Stimulated activated naive CD8-positive, alpha-beta T cell treated with anti-CD3 and anti-CD28 coated beads, Interleukin-15, Interleukin-2, amounts not matched to agents 100 ng/mL and 50 ng/mL, for 24 hours (primary cell): ENCODE measurements around the gene UBE2D1.

Experiments
- H3K27ac Mint-ChIP-seq: one replicate; pipeline ENCODE4 v1.8.0; 2021; ENCODE audit warnings: mild to moderate bottlenecking, mixed read lengths
- H3K27me3 Mint-ChIP-seq: one replicate; pipeline ENCODE4 v1.8.0; 2021; ENCODE audit warnings: mixed read lengths
- H3K36me3 Mint-ChIP-seq: one replicate; pipeline ENCODE4 v1.8.0; 2021; ENCODE audit warnings: low read depth, mixed read lengths
- H3K4me1 Mint-ChIP-seq: one replicate; pipeline ENCODE4 v1.8.0; 2021; ENCODE audit warnings: low read depth, mixed read lengths
- H3K4me3 Mint-ChIP-seq: one replicate; pipeline ENCODE4 v1.8.0; 2021; ENCODE audit warnings: mild to moderate bottlenecking, mixed read lengths
- H3K9me3 Mint-ChIP-seq: one replicate; pipeline ENCODE4 v1.8.0; 2021; ENCODE audit warnings: mixed read lengths

The UBE2D1 gene

GRCh38 chr10:58334817-58335305 lies at the start of gene UBE2D1:
Gene UBE2D1 (plus strand): TSS chr10:58335006. CDS start chr10:58335202, 196 bp downstream.
- Mint-ChIP-seq H3K4me3 (peak within 1 kb of the TSS; percentile 97), H3K4me1 (peaks cover 28% of the 10 kb centered on the region), H3K36me3 (peaks cover 5% of the 10 kb centered on the region), H3K27me3 (no peaks in the 10 kb centered on the region), H3K27ac (peak within 1 kb of the TSS; percentile 94), H3K9me3 (no peaks in the 10 kb centered on the region)

- no peaks in the 10 kb centered on the region for H3K4me1 Mint-ChIP-seq
- H3K36me3 Mint-ChIP-seq = peaks cover 15% of the 10 kb centered on the region
- H3K4me3 Mint-ChIP-seq = no peak overlapping the region
- H3K9me3 Mint-ChIP-seq = no peaks in the 10 kb centered on the region
- H3K27ac Mint-ChIP-seq = no peak overlapping the region
- H3K27me3 Mint-ChIP-seq = no peaks in the 10 kb centered on the region
These were observed 43.1 kb upstream of the UBE2D1 start for GRCh38 chr10:58291538-58292174.

GRCh38 chr10:58293989-58294388 lies 40.8 kb upstream of the UBE2D1 start:
- no peaks in the 10 kb centered on the region for H3K9me3 Mint-ChIP-seq
- no peak overlapping the region for H3K4me3 Mint-ChIP-seq
- H3K36me3 Mint-ChIP-seq = peaks cover 10% of the 10 kb centered on the region
- no peak overlapping the region for H3K27ac Mint-ChIP-seq
- no peaks in the 10 kb centered on the region for H3K4me1 Mint-ChIP-seq
- no peaks in the 10 kb centered on the region for H3K27me3 Mint-ChIP-seq

- H3K27ac Mint-ChIP-seq = no peak overlapping the region
- peaks cover 13% of the 10 kb centered on the region for H3K27me3 Mint-ChIP-seq
- no peaks in the 10 kb centered on the region for H3K4me1 Mint-ChIP-seq
- H3K36me3 Mint-ChIP-seq = no peaks in the 10 kb centered on the region
- no peak overlapping the region for H3K4me3 Mint-ChIP-seq
- H3K9me3 Mint-ChIP-seq = no peaks in the 10 kb centered on the region
These were observed 35.2 kb upstream of the UBE2D1 start for GRCh38 chr10:58299580-58299979.

GRCh38 chr10:58300676-58301075 lies 34.1 kb upstream of the UBE2D1 start:
- no peak overlapping the region for H3K4me3 Mint-ChIP-seq
- no peak overlapping the region for H3K27ac Mint-ChIP-seq
- no peaks in the 10 kb centered on the region for H3K9me3 Mint-ChIP-seq
- H3K4me1 Mint-ChIP-seq = no peaks in the 10 kb centered on the region
- peaks cover 13% of the 10 kb centered on the region for H3K27me3 Mint-ChIP-seq
- no peaks in the 10 kb centered on the region for H3K36me3 Mint-ChIP-seq

GRCh38 chr10:58302254-58302653 lies 32.6 kb upstream of the UBE2D1 start:
- H3K27me3 Mint-ChIP-seq = peaks cover 23% of the 10 kb centered on the region
- H3K27ac Mint-ChIP-seq = no peak overlapping the region
- no peak overlapping the region for H3K4me3 Mint-ChIP-seq
- no peaks in the 10 kb centered on the region for H3K9me3 Mint-ChIP-seq
- H3K4me1 Mint-ChIP-seq = no peaks in the 10 kb centered on the region
- no peaks in the 10 kb centered on the region for H3K36me3 Mint-ChIP-seq

GRCh38 chr10:58304099-58304633 lies 30.6 kb upstream of the UBE2D1 start:
- no peak overlapping the region for H3K4me3 Mint-ChIP-seq
- no peak overlapping the region for H3K27ac Mint-ChIP-seq
- H3K9me3 Mint-ChIP-seq = no peaks in the 10 kb centered on the region
- H3K27me3 Mint-ChIP-seq = peaks cover 29% of the 10 kb centered on the region
- no peaks in the 10 kb centered on the region for H3K4me1 Mint-ChIP-seq
- no peaks in the 10 kb centered on the region for H3K36me3 Mint-ChIP-seq

GRCh38 chr10:58305821-58306220 lies 29.0 kb upstream of the UBE2D1 start:
- Mint-ChIP-seq H3K9me3 (no peaks in the 10 kb centered on the region), H3K27me3 (peaks cover 36% of the 10 kb centered on the region), H3K27ac (no peak overlapping the region), H3K36me3 (no peaks in the 10 kb centered on the region), H3K4me3 (no peak overlapping the region), H3K4me1 (no peaks in the 10 kb centered on the region)

- Mint-ChIP-seq H3K27me3 (peaks cover 35% of the 10 kb centered on the region), H3K4me3 (no peak overlapping the region), H3K36me3 (no peaks in the 10 kb centered on the region), H3K27ac (no peak overlapping the region), H3K4me1 (no peaks in the 10 kb centered on the region), H3K9me3 (no peaks in the 10 kb centered on the region)
These were observed 27.1 kb upstream of the UBE2D1 start for GRCh38 chr10:58307676-58308075.

- no peaks in the 10 kb centered on the region for H3K36me3 Mint-ChIP-seq
- no peak overlapping the region for H3K27ac Mint-ChIP-seq
- no peaks in the 10 kb centered on the region for H3K4me1 Mint-ChIP-seq
- no peak overlapping the region for H3K4me3 Mint-ChIP-seq
- no peaks in the 10 kb centered on the region for H3K9me3 Mint-ChIP-seq
- peaks cover 25% of the 10 kb centered on the region for H3K27me3 Mint-ChIP-seq
These were observed 23.8 kb upstream of the UBE2D1 start for GRCh38 chr10:58311026-58311425.

- no peak overlapping the region for H3K27ac Mint-ChIP-seq
- no peaks in the 10 kb centered on the region for H3K9me3 Mint-ChIP-seq
- no peaks in the 10 kb centered on the region for H3K4me1 Mint-ChIP-seq
These were observed 17.9 kb upstream of the UBE2D1 start for GRCh38 chr10:58316874-58317273.

GRCh38 chr10:58318346-58318745 lies 16.5 kb upstream of the UBE2D1 start:
- Mint-ChIP-seq H3K4me1 (peaks cover 12% of the 10 kb centered on the region), H3K27me3 (no peaks in the 10 kb centered on the region), H3K36me3 (no peaks in the 10 kb centered on the region)

More at GRCh38 chr10:58316874-58317273, 17.9 kb upstream of the UBE2D1 start:
- H3K4me3 Mint-ChIP-seq = no peak overlapping the region
- no peaks in the 10 kb centered on the region for H3K36me3 Mint-ChIP-seq
- H3K27me3 Mint-ChIP-seq = no peaks in the 10 kb centered on the region

GRCh38 chr10:58319599-58319998 lies 15.2 kb upstream of the UBE2D1 start:
- H3K36me3 Mint-ChIP-seq = no peaks in the 10 kb centered on the region
- no peak overlapping the region for H3K4me3 Mint-ChIP-seq
- H3K9me3 Mint-ChIP-seq = no peaks in the 10 kb centered on the region
- H3K4me1 Mint-ChIP-seq = peaks cover 13% of the 10 kb centered on the region
- H3K27me3 Mint-ChIP-seq = no peaks in the 10 kb centered on the region
- no peak overlapping the region for H3K27ac Mint-ChIP-seq

More at GRCh38 chr10:58318346-58318745, 16.5 kb upstream of the UBE2D1 start:
- Mint-ChIP-seq H3K4me3 (no peak overlapping the region), H3K27ac (no peak overlapping the region), H3K9me3 (no peaks in the 10 kb centered on the region)

- Mint-ChIP-seq H3K9me3 (no peaks in the 10 kb centered on the region), H3K36me3 (no peaks in the 10 kb centered on the region), H3K4me3 (no peak overlapping the region), H3K27ac (no peak overlapping the region), H3K27me3 (no peaks in the 10 kb centered on the region), H3K4me1 (peaks cover 13% of the 10 kb centered on the region)
These were observed 14.3 kb upstream of the UBE2D1 start for GRCh38 chr10:58320351-58321049.

GRCh38 chr10:58322072-58322834 lies 12.6 kb upstream of the UBE2D1 start:
- H3K9me3 Mint-ChIP-seq = no peaks in the 10 kb centered on the region
- peaks cover 13% of the 10 kb centered on the region for H3K4me1 Mint-ChIP-seq
- H3K27me3 Mint-ChIP-seq = no peaks in the 10 kb centered on the region
- no peak overlapping the region for H3K27ac Mint-ChIP-seq
- no peak overlapping the region for H3K4me3 Mint-ChIP-seq
- no peaks in the 10 kb centered on the region for H3K36me3 Mint-ChIP-seq
